H9 (cell line): Measurements from ENCODE around the gene PHACTR1. TPM values are rescaled to one million over a fixed set of nuclear protein-coding genes. Genes with fewer than 3 reads are reported as not detected.

Experiments used
- DNase-seq: peaks from one replicate; pipeline ENCODE4 v3.0.0-alpha.2; 2017
- H2AFZ ChIP-seq: one replicate; pipeline ENCODE4 v1.6.1; 2013; ENCODE audit warnings: mild to moderate bottlenecking, low read length, control low read depth, moderate library complexity
- H2AK5ac ChIP-seq: 2 replicates; pipeline ENCODE4 v1.6.1; 2013; ENCODE audit warnings: low read length, control low read depth, mixed read lengths; ENCODE audit not compliant: insufficient read length
- H2BK120ac ChIP-seq: one replicate; pipeline ENCODE4 v1.6.1; 2013; ENCODE audit warnings: low read depth, mild to moderate bottlenecking, low read length, control low read depth, inconsistent platforms; ENCODE audit not compliant: poor library complexity, severe bottlenecking
- H2BK12ac ChIP-seq: 2 replicates; pipeline ENCODE4 v1.6.1; 2013; ENCODE audit warnings: low read length, control low read depth, mixed read lengths, low read depth; ENCODE audit not compliant: insufficient read length
- H2BK15ac ChIP-seq: 2 replicates; pipeline ENCODE4 v1.6.1; 2013; ENCODE audit warnings: low read depth, low read length, control low read depth
- H2BK20ac ChIP-seq: one replicate; pipeline ENCODE4 v1.6.1; 2013; ENCODE audit warnings: low read depth, mild to moderate bottlenecking, low read length, control low read depth, inconsistent platforms; ENCODE audit not compliant: poor library complexity, severe bottlenecking
- H2BK5ac ChIP-seq: 2 replicates; pipeline ENCODE4 v1.6.1; 2013; ENCODE audit warnings: low read length, control low read depth, mixed read lengths; ENCODE audit not compliant: insufficient read length
- H3K14ac ChIP-seq: 2 replicates; pipeline ENCODE4 v1.6.1; 2013; ENCODE audit warnings: low read length, control low read depth; ENCODE audit not compliant: insufficient read depth
- H3K18ac ChIP-seq: 2 replicates; pipeline ENCODE4 v1.6.1; 2013; ENCODE audit warnings: low read depth, mild to moderate bottlenecking, mixed read lengths, low read length, control low read depth; ENCODE audit not compliant: insufficient read length
- H3K23ac ChIP-seq: 2 replicates; pipeline ENCODE4 v1.6.1; 2013; ENCODE audit warnings: low read length, control low read depth, mixed read lengths, low read depth; ENCODE audit not compliant: insufficient read length
- H3K23me2 ChIP-seq: 2 replicates; pipeline ENCODE4 v1.6.1; 2013; ENCODE audit warnings: low read depth, mild to moderate bottlenecking, mixed read lengths, low read length, control low read depth; ENCODE audit not compliant: insufficient read length, poor library complexity, severe bottlenecking
- H3K27ac ChIP-seq: 2 replicates; pipeline ENCODE4 v1.5.1; 2013; ENCODE audit warnings: low read length, control low read depth, mixed read lengths, low read depth; ENCODE audit not compliant: insufficient read length
- H3K27me3 ChIP-seq: 2 replicates; pipeline ENCODE4 v1.6.1; 2013; ENCODE audit warnings: low read length, control low read depth, inconsistent platforms; ENCODE audit not compliant: insufficient read depth
- H3K4ac ChIP-seq: 2 replicates; pipeline ENCODE4 v1.6.1; 2013; ENCODE audit warnings: low read depth, mild to moderate bottlenecking, control low read depth, inconsistent platforms, low read length, moderate library complexity
- H3K4me1 ChIP-seq: 2 replicates; pipeline ENCODE4 v1.6.1; 2013; ENCODE audit warnings: low read length, control low read depth, inconsistent platforms; ENCODE audit not compliant: insufficient read depth
- H3K4me2 ChIP-seq: 2 replicates; pipeline ENCODE4 v1.6.1; 2013; ENCODE audit warnings: low read length, control low read depth, mixed read lengths; ENCODE audit not compliant: insufficient read length, insufficient read depth
- H3K56ac ChIP-seq: 2 replicates; pipeline ENCODE4 v1.6.1; 2013; ENCODE audit warnings: low read depth, mild to moderate bottlenecking, mixed read lengths, low read length, control low read depth; ENCODE audit not compliant: insufficient read length
- H3K79me1 ChIP-seq: 2 replicates; pipeline ENCODE4 v1.6.1; 2013; ENCODE audit warnings: low read depth, mild to moderate bottlenecking, moderate library complexity, low read length, control low read depth, inconsistent platforms; ENCODE audit not compliant: insufficient read depth, poor library complexity, severe bottlenecking
- H3K79me2 ChIP-seq: 2 replicates; pipeline ENCODE4 v1.6.1; 2013; ENCODE audit warnings: low read length, control low read depth, inconsistent platforms; ENCODE audit not compliant: insufficient read depth
- H3K9ac ChIP-seq: 2 replicates; pipeline ENCODE4 v1.6.1; 2013; ENCODE audit warnings: low read length, control low read depth, mixed read lengths; ENCODE audit not compliant: insufficient read length; ENCODE audit errors: extremely low read depth
- H3K9me3 ChIP-seq: one replicate; pipeline ENCODE4 v1.6.1; 2013; ENCODE audit warnings: low read depth, low read length, inconsistent platforms; ENCODE audit not compliant: control insufficient read depth
- H3T11ph ChIP-seq: one replicate; pipeline ENCODE4 v1.6.1; 2013; ENCODE audit warnings: mild to moderate bottlenecking, low read length, control low read depth, inconsistent platforms
- H4K20me1 ChIP-seq: one replicate; pipeline ENCODE4 v1.6.1; 2013; ENCODE audit not compliant: control insufficient read depth, insufficient read length, insufficient read depth
- H4K5ac ChIP-seq: 2 replicates; pipeline ENCODE4 v1.6.1; 2013; ENCODE audit warnings: low read depth, mild to moderate bottlenecking, mixed read lengths, low read length, control low read depth; ENCODE audit not compliant: insufficient read length
- H4K8ac ChIP-seq: replicated peaks from 2 replicates; pipeline ENCODE4 v1.6.1; 2013; ENCODE audit warnings: low read length, control low read depth, mixed read lengths, low read depth; ENCODE audit not compliant: insufficient read length
- H4K91ac ChIP-seq: 2 replicates; pipeline ENCODE4 v1.6.1; 2013; ENCODE audit warnings: low read depth, mild to moderate bottlenecking, moderate library complexity, mixed read lengths, low read length, control low read depth; ENCODE audit not compliant: insufficient read length
- H3K27ac Mint-ChIP-seq, 3 experiments: 2 replicates in 2 of 3; 3 replicates in 1 of 3; pipeline ENCODE4 v1.8.0; 2020 to 2021; ENCODE audit warnings: mixed read lengths in 3 of 3, mild to moderate bottlenecking in 1 of 3, moderate library complexity in 1 of 3
- H3K27me3 Mint-ChIP-seq: 2 replicates; pipeline ENCODE4 v1.8.0; 2021; ENCODE audit warnings: low read depth, mild to moderate bottlenecking, moderate library complexity, mixed read lengths
- H3K36me3 Mint-ChIP-seq, 3 experiments: 2 replicates in 2 of 3; 3 replicates in 1 of 3; pipeline ENCODE4 v1.8.0; 2020 to 2021; ENCODE audit warnings: low read depth in 3 of 3, mixed read lengths in 3 of 3; ENCODE audit not compliant: insufficient read depth in 1 of 3
- H3K4me1 Mint-ChIP-seq, 2 experiments: 2 replicates each; pipeline ENCODE4 v1.8.0; 2020; ENCODE audit warnings: mixed read lengths in 2 of 2
- H3K4me3 Mint-ChIP-seq, 2 experiments: 2 replicates in 1 of 2; 3 replicates in 1 of 2; pipeline ENCODE4 v1.8.0; 2020 to 2021; ENCODE audit warnings: mild to moderate bottlenecking in 2 of 2, mixed read lengths in 2 of 2, moderate library complexity in 1 of 2
- H3K9me3 Mint-ChIP-seq, 2 experiments: 2 replicates in 1 of 2; 3 replicates in 1 of 2; pipeline ENCODE4 v1.8.0; 2020; ENCODE audit warnings: mild to moderate bottlenecking in 2 of 2, mixed read lengths in 2 of 2, moderate library complexity in 1 of 2
- CTCF ChIP-seq: fragments of 200-600 bp; sonication (generic); conservative IDR thresholded peaks from 3 replicates; pipeline ENCODE4 v1.8.0; 2021; ENCODE audit warnings: antibody characterized with exemption, mild to moderate bottlenecking
- WGBS: extraction: QIAGEN DNeasy Blood & Tissue Kit; methylation state at CpG from one replicate; pipeline ENCODE4 v1.1.7; 2013; ENCODE audit warnings: missing lambda C conversion rate, low lambda C conversion rate, mixed read lengths; ENCODE audit not compliant: insufficient read length; ENCODE audit errors: extremely low coverage; 5-methylcytosine and 5-hydroxymethylcytosine counted together
- total RNA-seq: library from RNA; stranded (reverse); gene quantifications from 2 replicates; pipeline ENCODE4 v1.2.1, GENCODE V29; 2021

Gene PHACTR1
- total RNA-seq, 1 experiment from 2014 or later = 15.9 TPM

DNA sequence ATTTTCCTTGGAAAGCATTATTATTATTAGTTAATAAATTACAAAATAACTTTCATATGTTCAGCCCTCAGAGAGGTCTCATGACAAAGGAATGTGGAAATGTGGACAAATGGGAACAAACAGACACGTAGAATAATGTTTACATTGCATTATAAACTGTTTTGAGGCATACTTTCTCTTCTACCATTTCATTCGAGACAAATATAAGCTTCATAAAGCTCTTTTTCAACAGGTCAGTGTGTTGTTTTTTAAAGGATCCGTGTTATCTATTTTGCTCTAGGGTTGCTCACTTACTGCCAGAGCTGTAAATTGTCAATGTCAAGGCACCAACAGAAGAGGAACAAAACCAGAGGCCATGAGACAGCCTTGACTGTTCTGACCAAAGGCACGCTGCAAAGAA lies 256.8 kb downstream of the PHACTR1 start:
- Histone ChIP-seq H3K4ac (no peak overlapping the region), H2BK20ac (no peak overlapping the region), H2BK12ac (no peak overlapping the region), H3K56ac (no peak overlapping the region), H4K5ac (no peak overlapping the region), H4K8ac (no peak overlapping the region), H4K91ac (no peak overlapping the region), H3K18ac (no peak overlapping the region), H3K4me2 (no peak overlapping the region), H2BK5ac (no peak overlapping the region), H3K27ac (no peak overlapping the region), H3K23me2 (no peaks in the 10 kb centered on the region), H2AFZ (no peak overlapping the region), H2BK15ac (no peak overlapping the region), H2AK5ac (no peak overlapping the region), H3K9ac (no peak overlapping the region), H3K4me1 (no peaks in the 10 kb centered on the region), H3K14ac (no peak overlapping the region), H3K9me3 (no peaks in the 10 kb centered on the region), H3K79me2 (no peaks in the 10 kb centered on the region), H3T11ph (no peak overlapping the region), H3K27me3 (no peaks in the 10 kb centered on the region), H3K79me1 (no peaks in the 10 kb centered on the region), H4K20me1 (no peaks in the 10 kb centered on the region), H2BK120ac (no peak overlapping the region), H3K23ac (no peak overlapping the region)
- no peak overlapping the region for H3K27ac Mint-ChIP-seq
- no peaks in the 10 kb centered on the region; the same call in 1 of the 2 replicates for H3K27me3 Mint-ChIP-seq
- no peak overlapping the region for H3K4me3 Mint-ChIP-seq
- H3K4me1 Mint-ChIP-seq = peaks cover 0 to 2% of the 10 kb centered on the region in 2 experiments; a peak in 3 of 4 replicates
- no CpG with 5 or more reads among the region's 4 CpGs for WGBS
- H3K9me3 Mint-ChIP-seq = no peaks in the 10 kb centered on the region
- DNase-seq = no peak
- TF ChIP-seq CTCF = no peak
- H3K36me3 Mint-ChIP-seq = no peaks in the 10 kb centered on the region; a peak in 1 of 7 replicates
